Measurements from ENCODE around the gene EEFSEC. TPM values are rescaled to one million over a fixed set of nuclear protein-coding genes. Genes with fewer than 3 reads are reported as not detected.

EEFSEC gene
- total and polyA plus RNA-seq, 8 donors, result 11.5 to 23.0 (median 19.9) TPM

DNA sequence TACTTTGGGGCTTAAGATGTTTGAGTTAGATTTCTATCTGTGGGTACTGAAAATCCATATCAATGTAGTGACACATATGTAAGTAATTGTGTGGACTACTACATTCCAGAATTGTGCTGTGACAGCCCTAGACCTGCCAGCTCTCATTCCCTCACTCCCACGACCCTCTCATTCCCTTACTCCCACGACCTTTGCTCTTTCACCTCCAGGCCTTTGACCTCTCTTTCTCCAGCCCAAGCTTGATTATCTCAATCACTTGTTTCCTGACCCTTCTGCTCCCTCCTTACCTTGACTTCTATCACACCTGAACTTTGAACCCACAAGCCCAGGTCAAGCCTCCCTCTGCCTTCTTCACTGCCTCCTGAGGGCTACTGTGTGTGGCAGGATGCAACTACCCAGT lies 26.0 kb upstream of the EEFSEC start:
- intact Hi-C loops (cut with DNase I), result no loop called here
- H3K9me3 ChIP-seq, result no peaks in the 10 kb centered on the region

DNA sequence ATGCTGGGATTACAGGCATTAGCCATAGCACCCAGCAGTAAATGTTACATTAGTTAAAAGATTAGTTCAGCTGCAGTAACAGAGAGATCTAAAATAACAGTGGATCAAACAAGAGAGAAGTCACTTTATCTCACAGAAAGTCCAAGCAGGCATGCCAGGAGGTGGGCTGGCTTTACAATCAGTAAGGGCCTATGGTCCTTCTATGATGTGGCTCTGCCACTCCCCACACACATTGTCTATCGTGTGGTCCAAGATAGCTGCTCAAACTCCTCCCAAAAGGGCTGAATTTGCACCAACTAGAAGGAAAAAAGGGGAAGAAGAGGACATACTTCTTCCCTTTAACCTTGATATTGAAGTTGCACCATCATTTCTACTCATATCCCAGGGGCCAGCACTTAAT lies 25.0 kb upstream of the EEFSEC start:
- Histone ChIP-seq H3K27ac (no peak overlapping the region), H3K9me3 (no peaks in the 10 kb centered on the region), H3K27me3 (no peaks in the 10 kb centered on the region), H3K4me1 (peaks cover 0 to 8% of the 10 kb centered on the region in 2 donors), H3K4me3 (no peak overlapping the region), H3K36me3 (no peaks in the 10 kb centered on the region)
- ATAC-seq, result no peak
- DNase-seq, result no peak
- intact Hi-C loops (cut with DNase I), result no loop called here
- TF ChIP-seq, protein P1, sequence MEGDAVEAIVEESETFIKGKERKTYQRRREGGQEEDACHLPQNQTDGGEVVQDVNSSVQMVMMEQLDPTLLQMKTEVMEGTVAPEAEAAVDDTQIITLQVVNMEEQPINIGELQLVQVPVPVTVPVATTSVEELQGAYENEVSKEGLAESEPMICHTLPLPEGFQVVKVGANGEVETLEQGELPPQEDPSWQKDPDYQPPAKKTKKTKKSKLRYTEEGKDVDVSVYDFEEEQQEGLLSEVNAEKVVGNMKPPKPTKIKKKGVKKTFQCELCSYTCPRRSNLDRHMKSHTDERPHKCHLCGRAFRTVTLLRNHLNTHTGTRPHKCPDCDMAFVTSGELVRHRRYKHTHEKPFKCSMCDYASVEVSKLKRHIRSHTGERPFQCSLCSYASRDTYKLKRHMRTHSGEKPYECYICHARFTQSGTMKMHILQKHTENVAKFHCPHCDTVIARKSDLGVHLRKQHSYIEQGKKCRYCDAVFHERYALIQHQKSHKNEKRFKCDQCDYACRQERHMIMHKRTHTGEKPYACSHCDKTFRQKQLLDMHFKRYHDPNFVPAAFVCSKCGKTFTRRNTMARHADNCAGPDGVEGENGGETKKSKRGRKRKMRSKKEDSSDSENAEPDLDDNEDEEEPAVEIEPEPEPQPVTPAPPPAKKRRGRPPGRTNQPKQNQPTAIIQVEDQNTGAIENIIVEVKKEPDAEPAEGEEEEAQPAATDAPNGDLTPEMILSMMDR (IDR thresholded peaks at IDR 0.05), result no peak

More for the DNA sequence above, 26.0 kb upstream of the EEFSEC start:
- TF ChIP-seq, protein P1 (IDR thresholded peaks at IDR 0.05), result no peak
- Histone ChIP-seq H3K36me3 (no peaks in the 10 kb centered on the region), H3K4me1 (peaks cover 7 to 18% of the 10 kb centered on the region in 2 donors), H3K4me3 (no peak overlapping the region), H3K27me3 (no peaks in the 10 kb centered on the region), H3K27ac (no peak overlapping the region)
- ATAC-seq (no peak), DNase-seq (no peak)

DNA sequence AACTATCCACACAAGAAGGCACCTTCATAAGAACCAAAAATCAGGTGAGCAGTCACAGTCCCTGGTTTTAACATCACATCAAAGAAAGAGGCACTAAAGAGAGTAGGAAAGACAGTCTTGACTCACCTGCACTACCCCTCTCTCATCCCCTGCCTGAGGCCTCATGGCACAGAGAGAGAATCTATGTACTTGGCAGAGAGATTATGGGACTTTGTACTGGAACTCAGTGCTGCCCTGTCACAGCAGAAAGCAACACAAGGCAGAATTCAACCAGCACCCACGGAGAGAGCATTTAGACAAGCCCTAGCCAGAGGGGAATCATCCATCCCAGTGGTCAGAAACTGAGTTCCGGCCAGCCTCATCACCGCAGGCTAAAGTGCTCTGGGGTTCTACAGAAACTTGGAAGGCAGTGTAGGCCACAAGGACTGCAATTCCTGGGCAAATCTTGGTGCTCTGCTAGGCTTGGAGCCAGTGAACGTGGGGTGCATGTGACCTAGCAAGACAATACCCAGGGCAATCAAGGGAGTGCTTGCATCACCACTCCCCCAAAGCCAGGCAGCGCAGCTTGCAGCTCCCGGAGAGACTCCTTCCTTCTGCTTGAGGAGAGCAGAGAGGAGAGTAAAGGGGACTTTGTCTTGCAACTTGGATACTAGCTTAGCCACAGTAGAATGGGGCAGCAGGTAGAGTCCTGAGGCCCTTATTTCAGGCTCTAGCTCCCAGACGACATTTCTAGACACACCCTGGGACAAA lies 21.2 kb upstream of the EEFSEC start:
- TF ChIP-seq, protein P1 (IDR thresholded peaks at IDR 0.05), result no peak

DNA sequence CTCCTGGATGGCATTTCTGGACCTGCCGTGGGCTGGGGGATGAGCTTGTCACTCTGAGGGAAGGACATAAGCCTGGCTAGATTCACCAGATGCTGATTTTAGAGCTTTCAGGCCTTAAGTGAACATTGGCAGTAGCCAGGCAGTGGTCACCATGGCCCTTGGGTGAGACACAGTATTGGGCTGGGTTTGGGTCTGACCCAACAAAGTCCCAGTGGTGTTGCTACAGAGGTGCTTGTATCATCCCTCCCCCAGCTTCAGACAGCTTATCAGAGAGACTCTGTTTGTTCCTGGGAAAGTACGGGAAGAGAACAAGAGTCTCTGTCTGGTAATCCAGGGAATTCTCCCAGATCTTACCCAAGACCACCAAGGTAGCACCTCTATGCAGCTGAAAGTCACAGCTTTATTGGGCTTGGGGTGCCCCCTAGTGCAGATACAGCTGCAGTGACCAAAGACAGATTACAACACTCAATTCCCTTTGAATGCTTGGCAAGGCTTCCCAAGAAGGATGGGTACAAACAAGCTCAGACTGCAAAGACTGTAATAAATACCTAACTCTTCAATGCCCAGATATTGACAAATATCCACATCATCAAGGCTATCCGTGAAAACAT lies 19.9 kb upstream of the EEFSEC start:
- Histone ChIP-seq H3K9me3 (no peaks in the 10 kb centered on the region), H3K4me1 (no peaks in the 10 kb centered on the region), H3K27ac (no peak overlapping the region), H3K27me3 (no peaks in the 10 kb centered on the region), H3K36me3 (no peaks in the 10 kb centered on the region), H3K4me3 (no peak overlapping the region)
- ATAC-seq (peak; percentile 77), DNase-seq (no peak)
- intact Hi-C loops (cut with DNase I), result no loop called here
- TF ChIP-seq, protein P1 (IDR thresholded peaks at IDR 0.05), result peak; percentile 49

More for the DNA sequence above, 21.2 kb upstream of the EEFSEC start:
- no peaks in the 10 kb centered on the region for H3K4me1 ChIP-seq
- no peaks in the 10 kb centered on the region for H3K27me3 ChIP-seq
- ATAC-seq (no peak), DNase-seq (no peak)
- intact Hi-C loops (cut with DNase I), result no loop called here
- H3K27ac ChIP-seq, result no peak overlapping the region
- no peak overlapping the region for H3K4me3 ChIP-seq
- no peaks in the 10 kb centered on the region for H3K36me3 ChIP-seq
- no peaks in the 10 kb centered on the region for H3K9me3 ChIP-seq

DNA sequence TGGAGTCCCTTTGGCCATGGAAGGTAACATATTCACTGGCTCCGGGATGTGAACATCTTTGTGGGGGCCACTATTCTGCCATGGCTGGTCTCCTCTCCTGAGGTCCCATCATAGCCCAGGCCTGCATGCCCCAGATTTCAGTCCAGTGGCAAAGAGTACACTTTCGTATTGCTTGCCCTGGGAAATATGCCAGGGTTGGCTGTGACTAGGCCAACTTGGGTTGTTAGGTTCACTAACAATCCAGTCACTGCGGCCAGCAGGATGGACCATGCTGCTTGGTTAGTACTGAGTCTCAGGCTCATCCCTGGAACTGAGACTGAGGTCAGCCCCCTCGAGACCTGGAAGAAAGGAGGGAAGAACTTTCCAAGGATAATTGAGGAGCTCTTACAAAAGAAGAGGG lies 9.8 kb upstream of the EEFSEC start:
- TF ChIP-seq, protein P1 (IDR thresholded peaks at IDR 0.05), result no peak
- no peak for ATAC-seq

More for the DNA sequence above, 9.8 kb upstream of the EEFSEC start:
- Histone ChIP-seq H3K27ac (no peak overlapping the region), H3K9me3 (no peaks in the 10 kb centered on the region), H3K27me3 (no peaks in the 10 kb centered on the region), H3K4me1 (no peaks in the 10 kb centered on the region), H3K36me3 (no peaks in the 10 kb centered on the region), H3K4me3 (no peak overlapping the region)
- intact Hi-C loops (cut with DNase I), result no loop called here
- DNase-seq, result no peak
